ENCODE data around the gene PEX16. TPM values are rescaled to one million over a fixed set of nuclear protein-coding genes. Genes with fewer than 3 reads are reported as not detected.

The PEX16 gene
- total and polyA plus RNA-seq, 4 experiments from 2014 or later = 49.6 to 71.5 (median 57.9) TPM

GRCh38 chr11:45931739-45932138 lies 14.1 kb upstream of the PEX16 start:
- Histone ChIP-seq H3K4me3 (ENCODE audit: low read length in 2 of 2) (no peak overlapping the region), H3K9me3 (ENCODE audit: control insufficient read depth in 1 of 2, low read length in 2 of 2) (no peaks in the 10 kb centered on the region), H3K36me3 (ENCODE audit: insufficient read depth, low read length) (peaks cover 33% of the 10 kb centered on the region), H3K27ac (ENCODE audit: low read depth, low read length) (peak overlapping the region; percentile 7), H3K27me3 (ENCODE audit: insufficient read depth, low read length) (no peaks in the 10 kb centered on the region), H3K4me1 (ENCODE audit: insufficient read depth, low read length) (peaks cover 42% of the 10 kb centered on the region)
- no peak for DNase-seq
- intact Hi-C loops (cut with micrococcal nuclease) = no loop called here
- Mint-ChIP-seq H3K36me3 (peaks cover 13 to 30% of the 10 kb centered on the region in 2 donors), H3K4me1 (peaks cover 23 to 52% (median 38%) of the 10 kb centered on the region in 4 donors), H3K27ac (peak overlapping the region; percentile 78 to 98 (median 87)), H3K9me3 (peaks cover 0 to 2% (median 0%) of the 10 kb centered on the region in 8 donors), H3K4me3 (no peak overlapping the region), H3K27me3 (no peaks in the 10 kb centered on the region)
- ChIA-PET POLR2A (ENCODE audit: partially characterized antibody) (interaction anchor here (6.2 kb wide), 1 partner anchor 14 kb away, joined by 77 read pairs; the partner anchor contains the start of gene PEX16), CTCF (ENCODE audit: partially characterized antibody) (interaction anchor here (1.3 kb wide), 1 partner anchor 14 kb away, joined by 4 read pairs; the partner anchor contains the start of gene PEX16)

- H3K4me3 ChIP-seq (ENCODE audit: low read length in 2 of 2) = no peak overlapping the region
Observed at GRCh38 chr11:45930951-45931570, 13.4 kb upstream of the PEX16 start.

GRCh38 chr11:45930031-45930794 lies 12.5 kb upstream of the PEX16 start:
- Histone ChIP-seq H3K9me3 (ENCODE audit: control insufficient read depth in 1 of 2, low read length in 2 of 2) (no peaks in the 10 kb centered on the region), H3K4me1 (ENCODE audit: insufficient read depth, low read length) (peaks cover 42% of the 10 kb centered on the region), H3K27me3 (ENCODE audit: insufficient read depth, low read length) (no peaks in the 10 kb centered on the region), H3K4me3 (ENCODE audit: low read length in 2 of 2) (peak overlapping the region in 1 of 2 donors; percentile 1), H3K36me3 (ENCODE audit: insufficient read depth, low read length) (peaks cover 20% of the 10 kb centered on the region), H3K27ac (ENCODE audit: low read depth, low read length) (peak overlapping the region; percentile 41)
- POLR2A ChIA-PET (ENCODE audit: partially characterized antibody) = interaction anchor here (0.6 to 6.2 kb wide), 5 partner anchors 9 to 108 kb away, joined by 3 to 77 read pairs (median 4); partner anchors contain the start of gene PEX16
- CTCF ChIA-PET (ENCODE audit: partially characterized antibody) = interaction anchor here (1.3 to 2.8 kb wide), 3 partner anchors 12 to 76 kb away, joined by 4 to 14 read pairs (median 5); partner anchors contain the start of gene PEX16
- Mint-ChIP-seq H3K36me3 (peaks cover 12 to 23% of the 10 kb centered on the region in 2 donors), H3K27me3 (no peaks in the 10 kb centered on the region), H3K4me3 (peak overlapping the region; percentile 59 to 88 (median 79)), H3K4me1 (peaks cover 23 to 52% (median 38%) of the 10 kb centered on the region in 4 donors), H3K9me3 (peaks cover 0 to 2% (median 0%) of the 10 kb centered on the region in 8 donors), H3K27ac (peak overlapping the region; percentile 78 to 98 (median 94))
- intact Hi-C loops (cut with micrococcal nuclease) = no loop called here
- peak; percentile 50 to 72 (median 56) for DNase-seq

More at GRCh38 chr11:45930951-45931570, 13.4 kb upstream of the PEX16 start:
- intact Hi-C loops (cut with micrococcal nuclease) = no loop called here
- POLR2A ChIA-PET (ENCODE audit: partially characterized antibody) = interaction anchor here (1.3 to 6.2 kb wide), 3 partner anchors 10 to 35 kb away, joined by 3 to 77 read pairs (median 7); partner anchors contain the start of gene PEX16
- no peak for DNase-seq
- Mint-ChIP-seq H3K27me3 (no peaks in the 10 kb centered on the region), H3K36me3 (peaks cover 12 to 25% of the 10 kb centered on the region in 2 donors), H3K9me3 (peaks cover 0 to 2% (median 0%) of the 10 kb centered on the region in 8 donors), H3K4me3 (peak overlapping the region in 4 of 8 donors; percentile 20 to 78 (median 42)), H3K4me1 (peaks cover 23 to 52% (median 38%) of the 10 kb centered on the region in 4 donors), H3K27ac (peak overlapping the region; percentile 78 to 98 (median 87))
- Histone ChIP-seq H3K36me3 (ENCODE audit: insufficient read depth, low read length) (peaks cover 28% of the 10 kb centered on the region), H3K27ac (ENCODE audit: low read depth, low read length) (peak overlapping the region; percentile 41), H3K27me3 (ENCODE audit: insufficient read depth, low read length) (no peaks in the 10 kb centered on the region), H3K4me1 (ENCODE audit: insufficient read depth, low read length) (peaks cover 42% of the 10 kb centered on the region), H3K9me3 (ENCODE audit: control insufficient read depth in 1 of 2, low read length in 2 of 2) (no peaks in the 10 kb centered on the region)
- CTCF ChIA-PET (ENCODE audit: partially characterized antibody) = interaction anchor here (1.3 to 2.8 kb wide), 3 partner anchors 13 to 75 kb away, joined by 4 to 14 read pairs (median 5); partner anchors contain the start of gene PEX16

GRCh38 chr11:45929486-45930030 lies 11.9 kb upstream of the PEX16 start:
- CTCF ChIA-PET (ENCODE audit: partially characterized antibody) = interaction anchor here (1.5 to 2.8 kb wide), 2 partner anchors 35 to 77 kb away, joined by 5 to 14 read pairs; no protein-coding TSS in a partner anchor
- H3K4me3 ChIP-seq (ENCODE audit: low read length in 2 of 2) = no peak overlapping the region
- no peaks in the 10 kb centered on the region for H3K27me3 ChIP-seq (ENCODE audit: insufficient read depth, low read length)
- H3K4me1 ChIP-seq (ENCODE audit: insufficient read depth, low read length) = peaks cover 42% of the 10 kb centered on the region
- peaks cover 9 to 18% of the 10 kb centered on the region in 2 donors for H3K36me3 Mint-ChIP-seq
- DNase-seq = no peak
- POLR2A ChIA-PET (ENCODE audit: partially characterized antibody) = interaction anchor here (1.0 to 6.2 kb wide), 3 partner anchors 8 to 29 kb away, joined by 4 to 77 read pairs (median 7); partner anchors contain the start of gene PEX16
- no peaks in the 10 kb centered on the region for H3K27me3 Mint-ChIP-seq
- no peaks in the 10 kb centered on the region for H3K9me3 ChIP-seq (ENCODE audit: control insufficient read depth in 1 of 2, low read length in 2 of 2)
- H3K27ac ChIP-seq (ENCODE audit: low read depth, low read length) = peak overlapping the region; percentile 41
- peaks cover 23 to 52% (median 39%) of the 10 kb centered on the region in 4 donors for H3K4me1 Mint-ChIP-seq
- H3K27ac Mint-ChIP-seq = peak overlapping the region; percentile 78 to 98 (median 94)
- H3K36me3 ChIP-seq (ENCODE audit: insufficient read depth, low read length) = peaks cover 14% of the 10 kb centered on the region
- intact Hi-C loops (cut with micrococcal nuclease) = no loop called here
- H3K4me3 Mint-ChIP-seq = peak overlapping the region; percentile 59 to 88 (median 79)
- H3K9me3 Mint-ChIP-seq = peaks cover 0 to 2% (median 0%) of the 10 kb centered on the region in 8 donors

GRCh38 chr11:45928535-45929215 lies 11.0 kb upstream of the PEX16 start:
- peak overlapping the region; percentile 7 to 78 (median 62) for H3K27ac Mint-ChIP-seq
- H3K9me3 ChIP-seq (ENCODE audit: control insufficient read depth in 1 of 2, low read length in 2 of 2) = no peaks in the 10 kb centered on the region
- H3K4me3 Mint-ChIP-seq = peak overlapping the region in 2 of 8 donors; percentile 20 to 26
- intact Hi-C loops (cut with micrococcal nuclease) = no loop called here
- H3K27me3 ChIP-seq (ENCODE audit: insufficient read depth, low read length) = no peaks in the 10 kb centered on the region
- peaks cover 7 to 15% of the 10 kb centered on the region in 2 donors for H3K36me3 Mint-ChIP-seq
- peaks cover 42% of the 10 kb centered on the region for H3K4me1 ChIP-seq (ENCODE audit: insufficient read depth, low read length)
- peaks cover 26 to 58% (median 44%) of the 10 kb centered on the region in 4 donors for H3K4me1 Mint-ChIP-seq
- DNase-seq = no peak
- H3K36me3 ChIP-seq (ENCODE audit: insufficient read depth, low read length) = peaks cover 5% of the 10 kb centered on the region
- ChIA-PET POLR2A (ENCODE audit: partially characterized antibody) (interaction anchor here (6.2 kb wide), 1 partner anchor 11 kb away, joined by 77 read pairs; the partner anchor contains the start of gene PEX16), CTCF (ENCODE audit: partially characterized antibody) (interaction anchor here (1.2 to 2.8 kb wide), 4 partner anchors 11 to 86 kb away, joined by 5 to 14 read pairs (median 6); partner anchors contain the start of gene PEX16)
- peaks cover 0 to 2% (median 0%) of the 10 kb centered on the region in 8 donors for H3K9me3 Mint-ChIP-seq
- H3K27me3 Mint-ChIP-seq = no peaks in the 10 kb centered on the region
- no peak overlapping the region for H3K4me3 ChIP-seq (ENCODE audit: low read length in 2 of 2)
- no peak overlapping the region for H3K27ac ChIP-seq (ENCODE audit: low read depth, low read length)

- Mint-ChIP-seq H3K27ac (peak overlapping the region in 5 of 7 donors; percentile 23 to 78 (median 62)), H3K36me3 (peaks cover 7 to 10% of the 10 kb centered on the region in 2 donors), H3K4me1 (peaks cover 28 to 63% (median 47%) of the 10 kb centered on the region in 4 donors), H3K4me3 (no peak overlapping the region), H3K27me3 (peaks cover 0 to 1% of the 10 kb centered on the region in 2 donors), H3K9me3 (peaks cover 0 to 2% (median 0%) of the 10 kb centered on the region in 8 donors)
- H3K27me3 ChIP-seq (ENCODE audit: insufficient read depth, low read length) = no peaks in the 10 kb centered on the region
- DNase-seq = no peak
- H3K36me3 ChIP-seq (ENCODE audit: insufficient read depth, low read length) = no peaks in the 10 kb centered on the region
- intact Hi-C loops (cut with micrococcal nuclease) = no loop called here
- POLR2A ChIA-PET (ENCODE audit: partially characterized antibody) = interaction anchor here (6.2 kb wide), 1 partner anchor 10 kb away, joined by 77 read pairs; the partner anchor contains the start of gene PEX16
- CTCF ChIA-PET (ENCODE audit: partially characterized antibody) = interaction anchor here (1.2 to 2.0 kb wide), 3 partner anchors 10 to 85 kb away, joined by 5 to 6 read pairs (median 5); partner anchors contain the start of gene PEX16
- H3K4me3 ChIP-seq (ENCODE audit: low read length in 2 of 2) = no peak overlapping the region
- no peaks in the 10 kb centered on the region for H3K9me3 ChIP-seq (ENCODE audit: control insufficient read depth in 1 of 2, low read length in 2 of 2)
- no peak overlapping the region for H3K27ac ChIP-seq (ENCODE audit: low read depth, low read length)
- H3K4me1 ChIP-seq (ENCODE audit: insufficient read depth, low read length) = peaks cover 47% of the 10 kb centered on the region
Observed at GRCh38 chr11:45927684-45928413, 10.2 kb upstream of the PEX16 start.
